ENCODE results near the gene IFTAP. TPM values are rescaled to one million over a fixed set of nuclear protein-coding genes. Genes with fewer than 3 reads are reported as not detected.

Gene IFTAP
- total and polyA plus RNA-seq, 10 of the 15 experiments (the other 5 are each of a cell fraction or from before 2014, with no cell fraction given): 0.32 to 1.0 (median 0.63) TPM; not detected in 2

- no peak for FAIRE-seq
Observed at GRCh38 chr11:36620246-36620645, 25.9 kb downstream of the IFTAP start.

GRCh38 chr11:36622431-36623136 is 28.3 kb downstream of the IFTAP start:
- Histone ChIP-seq H3K79me2 (ENCODE audit: control insufficient read depth, insufficient read depth, low read length) (no peaks in the 10 kb centered on the region), H3K9ac (ENCODE audit: control insufficient read depth, insufficient read depth, low read length) (no peak overlapping the region), H3K9me3 (replicated peaks; ENCODE audit: control insufficient read depth, insufficient read depth, low read length) (no peaks in the 10 kb centered on the region), H3K4me3 (no peak overlapping the region), H3K4me2 (ENCODE audit: control insufficient read depth, insufficient read depth) (no peak overlapping the region), H4K20me1 (ENCODE audit: control insufficient read depth, insufficient read depth) (no peaks in the 10 kb centered on the region), H3K27ac (ENCODE audit: control insufficient read depth, insufficient read depth) (no peak overlapping the region), H2AFZ (ENCODE audit: control insufficient read depth, low read depth, low read length) (no peak overlapping the region), H3K4me1 (ENCODE audit: control insufficient read depth, insufficient read depth, low read length) (no peaks in the 10 kb centered on the region), H3K27me3 (replicated peaks in 1 of 2; ENCODE audit: control insufficient read depth in 2 of 2, insufficient read depth in 2 of 2, low read length in 1 of 2) (peaks cover 0 to 3% of the 10 kb centered on the region in 2 experiments; a peak in 2 of 4 replicates), H3K36me3 (ENCODE audit: control insufficient read depth in 2 of 2, insufficient read depth in 2 of 2, low read length in 1 of 2) (no peaks in the 10 kb centered on the region)
- intact Hi-C loops (cut with micrococcal nuclease; ENCODE audit: unreplicated experiment): loop anchor here (2.0 kb wide), 1 partner anchor 56 kb away; no protein-coding TSS in a partner anchor
- no TSS peak for BruUV-seq (replicated peaks)
- ATAC-seq: peak; percentile 66
- no peak for DNase-seq (ENCODE audit: low read depth, low spot score)
- in situ Hi-C loops (cut with MboI): no loop called here
- ChIA-PET POLR2A (no interaction called here), CTCF (interaction anchor here (1.4 to 2.4 kb wide), 2 partner anchors 58 to 59 kb away, joined by 8 to 9 read pairs; no protein-coding TSS in a partner anchor), SMC1A (ENCODE audit: uncharacterized antibody, unreplicated experiment) (interaction anchor here (0.8 kb wide), 1 partner anchor 130 kb away, joined by 3 read pairs; no protein-coding TSS in a partner anchor), RAD21 (ENCODE audit: unreplicated experiment) (no interaction called here)
- 2% methylated on average over 3 of the region's 3 CpGs for WGBS (ENCODE audit: insufficient coverage, insufficient replicate concordance, low lambda C conversion rate, missing lambda C conversion rate)
- FAIRE-seq: peak; percentile 59
- TF ChIP-seq USF1 (IDR thresholded peaks at IDR 0.05; ENCODE audit: borderline replicate concordance, extremely low read length, insufficient read depth, low read depth, low read length) (no peak), RBBP5 (conservative IDR thresholded peaks at IDR 0.05) (no peak), ZBTB4 (CRISPR knock-in tag; IDR thresholded peaks at IDR 0.05) (no peak), RELA (IDR thresholded peaks at IDR 0.05; ENCODE audit: borderline replicate concordance, partially characterized antibody) (no peak), FOS (IDR thresholded peaks at IDR 0.05; ENCODE audit: borderline replicate concordance, extremely low read depth, insufficient read length) (no peak), POLR2AphosphoS2 (IDR thresholded peaks at IDR 0.05; ENCODE audit: low read depth, low read length) (no peak), SKIL (IDR thresholded peaks at IDR 0.05; ENCODE audit: low read depth, poor library complexity, severe bottlenecking) (no peak)

More at GRCh38 chr11:36620246-36620645, 25.9 kb downstream of the IFTAP start:
- TF ChIP-seq SREBF2 (IDR thresholded peaks at IDR 0.05; ENCODE audit: low read length) (no peak), STAT1 (conservative IDR thresholded peaks at IDR 0.05) (no peak), CBX5 (IDR thresholded peaks at IDR 0.05; ENCODE audit: low read depth) (no peak), MEF2B (IDR thresholded peaks at IDR 0.05; ENCODE audit: partially characterized antibody, poor library complexity, severe bottlenecking) (no peak), RFX5 (IDR thresholded peaks at IDR 0.05; ENCODE audit: low read depth, low read length) (no peak), SUZ12 (IDR thresholded peaks at IDR 0.05; ENCODE audit: unreplicated experiment) (no peak)
- ChIA-PET POLR2A (no interaction called here), CTCF (interaction anchor here (0.8 to 2.4 kb wide), 3 partner anchors 11 to 56 kb away, joined by 3 to 9 read pairs (median 3); no protein-coding TSS in a partner anchor), RAD21 (ENCODE audit: unreplicated experiment) (interaction anchor here (1.5 kb wide), 1 partner anchor 328 kb away, joined by 3 read pairs; no protein-coding TSS in a partner anchor), SMC1A (ENCODE audit: uncharacterized antibody, unreplicated experiment) (no interaction called here)
- Histone ChIP-seq H3K4me1 (ENCODE audit: control insufficient read depth, insufficient read depth, low read length) (no peaks in the 10 kb centered on the region), H3K79me2 (ENCODE audit: control insufficient read depth, insufficient read depth, low read length) (no peaks in the 10 kb centered on the region), H3K4me2 (ENCODE audit: control insufficient read depth, insufficient read depth) (no peak overlapping the region), H3K9me3 (replicated peaks; ENCODE audit: control insufficient read depth, insufficient read depth, low read length) (no peaks in the 10 kb centered on the region), H3K27me3 (replicated peaks in 1 of 2; ENCODE audit: control insufficient read depth in 2 of 2, insufficient read depth in 2 of 2, low read length in 1 of 2) (peaks cover 0 to 3% of the 10 kb centered on the region in 2 experiments; a peak in 2 of 4 replicates), H3K27ac (ENCODE audit: control insufficient read depth, insufficient read depth) (no peak overlapping the region), H3K9ac (ENCODE audit: control insufficient read depth, insufficient read depth, low read length) (no peak overlapping the region), H4K20me1 (ENCODE audit: control insufficient read depth, insufficient read depth) (no peaks in the 10 kb centered on the region), H3K4me3 (no peak overlapping the region), H2AFZ (ENCODE audit: control insufficient read depth, low read depth, low read length) (no peak overlapping the region), H3K36me3 (ENCODE audit: control insufficient read depth in 2 of 2, insufficient read depth in 2 of 2, low read length in 1 of 2) (no peaks in the 10 kb centered on the region)
- intact Hi-C loops (cut with micrococcal nuclease; ENCODE audit: unreplicated experiment) (no loop called here), in situ Hi-C loops (cut with MboI) (no loop called here)
- no TSS peak for BruUV-seq (replicated peaks)
- DNase-seq (ENCODE audit: low read depth, low spot score) (no peak), ATAC-seq (no peak)
